Neuron (in vitro differentiated cells): ENCODE data around the gene FAM98A.

Experiments used
- H2AFZ ChIP-seq: one replicate; pipeline ENCODE4 v1.6.1; 2013; ENCODE audit warnings: low read depth, mild to moderate bottlenecking, inconsistent platforms, low read length, moderate library complexity
- H3K27me3 ChIP-seq: one replicate; pipeline ENCODE4 v1.6.1; 2013; ENCODE audit warnings: low read length; ENCODE audit not compliant: insufficient read depth
- H3K36me3 ChIP-seq: one replicate; pipeline ENCODE4 v1.6.1; 2013; ENCODE audit warnings: low read length; ENCODE audit not compliant: insufficient read depth
- H3K4me1 ChIP-seq: one replicate; pipeline ENCODE4 v1.6.1; 2013; ENCODE audit warnings: low read length; ENCODE audit not compliant: insufficient read depth
- H3K4me3 ChIP-seq: 2 replicates; pipeline ENCODE4 v1.5.1; 2013; ENCODE audit warnings: mild to moderate bottlenecking, low read length, moderate library complexity
- H3K9me3 ChIP-seq: one replicate; pipeline ENCODE4 v1.6.1; 2013; ENCODE audit warnings: low read length

Gene FAM98A

GRCh38 chr2:33583194-33583938 is 15.7 kb downstream of the FAM98A start:
- H3K4me3 ChIP-seq: no peak overlapping the region
- no peaks in the 10 kb centered on the region for H3K4me1 ChIP-seq
- no peaks in the 10 kb centered on the region for H3K27me3 ChIP-seq
- no peak overlapping the region for H2AFZ ChIP-seq
- no peaks in the 10 kb centered on the region for H3K9me3 ChIP-seq
- H3K36me3 ChIP-seq: peaks cover 23% of the 10 kb centered on the region

- Histone ChIP-seq H3K4me3 (no peak overlapping the region), H2AFZ (no peak overlapping the region), H3K36me3 (peaks cover 20% of the 10 kb centered on the region), H3K4me1 (peaks cover 5% of the 10 kb centered on the region), H3K9me3 (no peaks in the 10 kb centered on the region), H3K27me3 (no peaks in the 10 kb centered on the region)
These were observed 17.2 kb downstream of the FAM98A start for GRCh38 chr2:33581872-33582271.

DNA sequence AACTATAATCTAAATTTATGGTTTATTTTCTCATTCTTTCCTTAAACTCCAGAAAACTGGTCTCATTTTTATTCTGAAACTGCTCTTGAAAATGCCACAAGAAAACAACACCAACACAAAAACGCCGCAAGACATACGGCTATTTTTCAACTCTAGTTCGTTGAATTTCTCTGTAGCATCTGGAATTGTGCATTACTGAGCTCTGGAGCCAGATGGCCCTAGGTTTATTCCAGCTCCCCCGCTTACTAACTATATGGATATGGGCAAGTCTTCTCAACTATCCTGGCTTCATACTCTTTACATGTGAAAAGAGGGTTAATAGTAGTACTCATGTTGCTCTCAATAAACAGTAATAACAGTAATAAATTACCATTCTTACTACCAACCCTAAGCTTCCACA is 19.9 kb downstream of the FAM98A start:
- H3K4me1 ChIP-seq: peaks cover 7% of the 10 kb centered on the region
- no peaks in the 10 kb centered on the region for H3K27me3 ChIP-seq
- no peak overlapping the region for H3K4me3 ChIP-seq
- no peaks in the 10 kb centered on the region for H3K9me3 ChIP-seq
- H2AFZ ChIP-seq: no peak overlapping the region
- H3K36me3 ChIP-seq: peaks cover 2% of the 10 kb centered on the region

DNA sequence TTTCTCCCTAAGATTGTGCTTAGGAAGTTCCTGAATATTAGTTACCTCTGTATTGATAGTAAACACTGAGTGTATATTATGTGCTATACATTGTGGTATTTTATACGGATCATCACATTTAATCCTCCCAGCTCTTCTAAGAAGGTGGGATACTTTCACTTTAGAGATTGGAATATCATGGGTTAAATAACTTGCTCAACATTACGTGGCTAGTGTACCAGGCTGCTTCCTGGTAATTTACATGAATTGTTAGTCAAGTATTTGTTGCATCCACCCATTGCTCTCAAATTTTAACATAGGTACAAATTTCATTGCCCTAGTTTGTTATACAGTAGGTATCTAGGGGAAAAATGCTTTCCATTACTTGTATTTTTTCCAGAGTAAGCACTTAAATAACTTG is 21.4 kb downstream of the FAM98A start:
- no peaks in the 10 kb centered on the region for H3K9me3 ChIP-seq
- no peaks in the 10 kb centered on the region for H3K36me3 ChIP-seq
- no peak overlapping the region for H3K4me3 ChIP-seq
- H3K4me1 ChIP-seq: peaks cover 7% of the 10 kb centered on the region
- no peaks in the 10 kb centered on the region for H3K27me3 ChIP-seq
- H2AFZ ChIP-seq: no peak overlapping the region

- no peak overlapping the region for H3K4me3 ChIP-seq
- no peak overlapping the region for H2AFZ ChIP-seq
- H3K9me3 ChIP-seq: no peaks in the 10 kb centered on the region
- H3K36me3 ChIP-seq: no peaks in the 10 kb centered on the region
- peaks cover 7% of the 10 kb centered on the region for H3K4me1 ChIP-seq
- H3K27me3 ChIP-seq: no peaks in the 10 kb centered on the region
These were observed 22.0 kb downstream of the FAM98A start for GRCh38 chr2:33577084-33577483.

- Histone ChIP-seq H2AFZ (no peak overlapping the region), H3K9me3 (no peaks in the 10 kb centered on the region), H3K4me3 (no peak overlapping the region), H3K27me3 (no peaks in the 10 kb centered on the region), H3K4me1 (peaks cover 7% of the 10 kb centered on the region), H3K36me3 (no peaks in the 10 kb centered on the region)
These were observed 25.4 kb downstream of the FAM98A start for GRCh38 chr2:33573657-33574056.

- Histone ChIP-seq H3K27me3 (no peaks in the 10 kb centered on the region), H3K9me3 (no peaks in the 10 kb centered on the region), H3K36me3 (no peaks in the 10 kb centered on the region), H3K4me1 (no peaks in the 10 kb centered on the region), H3K4me3 (no peak overlapping the region), H2AFZ (no peak overlapping the region)
These were observed 28.4 kb downstream of the FAM98A start for GRCh38 chr2:33570681-33571080.

DNA sequence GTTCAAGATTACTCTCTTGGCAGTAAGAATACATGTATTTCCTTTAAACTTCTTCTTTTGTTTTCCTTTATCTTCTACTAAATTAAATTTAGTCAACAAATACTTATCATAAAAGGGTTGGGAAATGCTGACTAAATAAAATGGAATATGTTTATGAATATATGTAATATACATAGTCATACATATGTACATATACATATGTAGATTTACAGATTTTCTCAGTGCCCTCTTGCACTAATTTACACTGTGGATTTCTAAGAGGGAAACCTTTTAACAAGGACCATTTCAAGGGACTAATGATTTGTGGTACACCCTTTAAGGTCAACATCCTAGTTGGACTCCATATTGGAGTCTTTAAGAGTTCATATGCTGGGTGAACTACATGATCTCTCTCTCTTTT is 37.2 kb downstream of the FAM98A start:
- Histone ChIP-seq H3K36me3 (no peaks in the 10 kb centered on the region), H3K4me3 (no peak overlapping the region), H2AFZ (no peak overlapping the region), H3K27me3 (no peaks in the 10 kb centered on the region), H3K9me3 (no peaks in the 10 kb centered on the region), H3K4me1 (no peaks in the 10 kb centered on the region)

GRCh38 chr2:33560017-33560416 is 39.1 kb downstream of the FAM98A start:
- no peaks in the 10 kb centered on the region for H3K36me3 ChIP-seq
- H2AFZ ChIP-seq: no peak overlapping the region
- H3K27me3 ChIP-seq: no peaks in the 10 kb centered on the region
- no peak overlapping the region for H3K4me3 ChIP-seq
- H3K4me1 ChIP-seq: no peaks in the 10 kb centered on the region
- H3K9me3 ChIP-seq: no peaks in the 10 kb centered on the region

- Histone ChIP-seq H3K4me1 (no peaks in the 10 kb centered on the region), H3K36me3 (no peaks in the 10 kb centered on the region), H3K4me3 (no peak overlapping the region), H2AFZ (no peak overlapping the region), H3K27me3 (no peaks in the 10 kb centered on the region), H3K9me3 (no peaks in the 10 kb centered on the region)
These were observed 39.8 kb downstream of the FAM98A start for GRCh38 chr2:33559328-33559727.

DNA sequence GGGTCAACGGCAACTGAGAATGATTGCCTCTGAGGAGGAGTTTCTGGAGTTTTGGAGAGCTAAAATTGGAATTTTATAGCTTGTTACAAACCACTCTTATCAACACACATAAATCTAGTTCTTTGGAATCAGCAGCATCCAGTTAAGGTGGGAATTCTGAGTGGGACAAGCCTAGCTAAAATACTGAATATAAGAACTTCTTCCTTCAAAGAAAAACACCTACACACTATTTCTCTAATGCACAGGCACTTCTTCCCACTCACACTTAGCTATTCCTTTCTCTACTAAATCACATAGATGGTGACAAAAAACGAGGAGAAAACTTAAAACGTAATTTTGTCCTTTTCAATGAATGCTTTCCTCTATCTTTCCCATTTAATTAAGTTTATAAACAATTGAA is 43.4 kb downstream of the FAM98A start:
- no peak overlapping the region for H2AFZ ChIP-seq
- H3K4me1 ChIP-seq: no peaks in the 10 kb centered on the region
- no peaks in the 10 kb centered on the region for H3K36me3 ChIP-seq
- H3K27me3 ChIP-seq: no peaks in the 10 kb centered on the region
- no peak overlapping the region for H3K4me3 ChIP-seq
- H3K9me3 ChIP-seq: no peaks in the 10 kb centered on the region

- Histone ChIP-seq H3K4me3 (no peak overlapping the region), H3K27me3 (no peaks in the 10 kb centered on the region), H3K36me3 (no peaks in the 10 kb centered on the region), H3K9me3 (no peaks in the 10 kb centered on the region), H3K4me1 (no peaks in the 10 kb centered on the region), H2AFZ (no peak overlapping the region)
These were observed 46.2 kb downstream of the FAM98A start for GRCh38 chr2:33552758-33553461.

DNA sequence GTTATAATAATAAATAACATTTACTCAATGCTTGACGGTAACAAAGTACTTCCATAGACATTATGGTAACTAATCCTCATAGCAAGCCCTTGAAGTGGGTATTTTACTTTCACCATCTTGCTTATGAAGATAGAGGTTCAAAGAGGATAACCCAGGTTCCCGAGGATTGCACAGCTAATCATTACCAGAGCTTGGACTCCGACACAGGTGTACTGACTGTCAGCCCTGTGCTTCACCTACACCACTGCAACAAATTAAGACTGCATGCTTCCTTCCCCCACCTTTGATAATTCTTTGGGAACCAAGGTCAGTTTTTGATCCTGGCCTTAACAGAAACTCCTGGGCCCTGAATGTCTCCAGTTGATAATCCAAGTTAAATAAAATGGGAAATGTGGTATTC is 48.9 kb downstream of the FAM98A start:
- H2AFZ ChIP-seq: no peak overlapping the region
- H3K36me3 ChIP-seq: no peaks in the 10 kb centered on the region
- no peaks in the 10 kb centered on the region for H3K9me3 ChIP-seq
- H3K4me1 ChIP-seq: no peaks in the 10 kb centered on the region
- no peaks in the 10 kb centered on the region for H3K27me3 ChIP-seq
- H3K4me3 ChIP-seq: no peak overlapping the region
